ENCODE data around the gene TMEM247. TPM values are rescaled to one million over a fixed set of nuclear protein-coding genes. Genes with fewer than 3 reads are reported as not detected.

TMEM247 gene
- total RNA-seq (not detected in 2 replicates), polyA plus RNA-seq (not detected in 2 replicates), polyA minus RNA-seq (not detected in 2 replicates), Bru-seq, nascent RNA (not detected), BruChase-seq, experiment 1, labeled RNA remaining after a 6-hour chase (not detected), BruChase-seq, experiment 2, labeled RNA remaining after a 2-hour chase (not detected)
- polyA plus RNA-seq (2011; cell fraction: cytosol; rRNA removed): not detected in 2 replicates
- polyA plus RNA-seq (2011; cell fraction: nucleus; rRNA removed): not detected in 2 replicates
- polyA plus RNA-seq (2012): not detected in 2 replicates
- polyA minus RNA-seq (2011; cell fraction: cytosol; rRNA and poly(A)+ RNA removed): not detected
- not detected in 2 replicates for polyA minus RNA-seq (2011; cell fraction: nucleus; rRNA and poly(A)+ RNA removed)
- long read RNA-seq: 0 reads

GRCh38 chr2:46479265-46479664, at the start of gene TMEM247:
TSS of gene TMEM247 (plus strand) at chr2:46479565.
- H3K9me1 ChIP-seq (replicated peaks; ENCODE audit: control insufficient read depth, extremely low read depth, insufficient read depth, low read length): no peaks in the 10 kb centered on the region
- H3K9ac ChIP-seq (replicated peaks; ENCODE audit: extremely low read depth, insufficient read depth, low read length): no peak within 1 kb of the TSS
- dilution Hi-C loops (cut with MboI; ENCODE audit: extremely low pct_ligation_motif_present, low sequenced_read_pairs): no loop called here
- ChIA-PET CTCF (no interaction called here), POLR2A (no interaction called here)
- H3K4me3 ChIP-seq (replicated peaks in 1 of 3; ENCODE audit: insufficient read depth in 1 of 3, low read depth in 1 of 3, low read length in 3 of 3): no peak within 1 kb of the TSS
- no peak within 1 kb of the TSS for H3K27ac ChIP-seq (ENCODE audit: insufficient read depth, low read depth, low read length)
- no peaks in the 10 kb centered on the region for H3K79me2 ChIP-seq (ENCODE audit: control insufficient read depth, insufficient read depth, low read length)
- H3K4me1 ChIP-seq (ENCODE audit: control insufficient read depth, extremely low read depth, insufficient read depth, low read length): peaks cover 17% of the 10 kb centered on the region
- BruUV-seq (replicated peaks): no TSS peak
- FAIRE-seq (no peak), DNase-seq (ENCODE audit: low read depth, low spot score) (no peak)
- no peak within 1 kb of the TSS for H3K4me2 ChIP-seq (ENCODE audit: insufficient read depth, low read length)
- no peaks in the 10 kb centered on the region for H3K27me3 ChIP-seq (ENCODE audit: control insufficient read depth in 2 of 2, insufficient read depth in 2 of 2, low read length in 2 of 2)
- no peak within 1 kb of the TSS for H2AFZ ChIP-seq (ENCODE audit: low read depth, low read length)
- H3K9me3 ChIP-seq (replicated peaks; ENCODE audit: control insufficient read depth, insufficient read depth, low read length): no peaks in the 10 kb centered on the region
- TF ChIP-seq POLR2AphosphoS5 (IDR thresholded peaks at IDR 0.05; ENCODE audit: insufficient read depth, low read depth, low read length) (no peak), JUN (IDR thresholded peaks at IDR 0.05; ENCODE audit: borderline replicate concordance, insufficient read depth, insufficient read length, low read depth) (no peak), FOS (IDR thresholded peaks at IDR 0.05; ENCODE audit: borderline replicate concordance, insufficient read depth, low read length) (no peak), GATA2 (IDR thresholded peaks at IDR 0.05; ENCODE audit: insufficient read depth, insufficient read length, low read depth, low read length) (no peak), MYC (IDR thresholded peaks at IDR 0.05; ENCODE audit: low read depth, low read length) (no peak), POLR2A (IDR thresholded peaks at IDR 0.05; ENCODE audit: low read depth, low read length) (no peak), CTCF (IDR thresholded peaks at IDR 0.05; ENCODE audit: extremely low read depth in 1 of 2, insufficient read depth in 1 of 2, low read depth in 1 of 2, low read length in 2 of 2) (no peak), EZH2 (IDR thresholded peaks at IDR 0.05; ENCODE audit: borderline replicate concordance, low read depth, low read length, severe bottlenecking) (no peak)
- TF ChIP-seq, protein P1, sequence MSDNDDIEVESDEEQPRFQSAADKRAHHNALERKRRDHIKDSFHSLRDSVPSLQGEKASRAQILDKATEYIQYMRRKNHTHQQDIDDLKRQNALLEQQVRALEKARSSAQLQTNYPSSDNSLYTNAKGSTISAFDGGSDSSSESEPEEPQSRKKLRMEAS (IDR thresholded peaks at IDR 0.05; ENCODE audit: insufficient read depth, insufficient read length): no peak
- H4K20me1 ChIP-seq (replicated peaks; ENCODE audit: control insufficient read depth, extremely low read depth, insufficient read depth, low read length): no peaks in the 10 kb centered on the region
- intact Hi-C loops (cut with micrococcal nuclease): no loop called here
- H3K36me3 ChIP-seq (ENCODE audit: control insufficient read depth in 2 of 2, extremely low read depth in 1 of 2, insufficient read depth in 2 of 2, low read length in 2 of 2): no peaks in the 10 kb centered on the region
